ENCODE measurements around the gene SLC5A5.

Gene SLC5A5

DNA sequence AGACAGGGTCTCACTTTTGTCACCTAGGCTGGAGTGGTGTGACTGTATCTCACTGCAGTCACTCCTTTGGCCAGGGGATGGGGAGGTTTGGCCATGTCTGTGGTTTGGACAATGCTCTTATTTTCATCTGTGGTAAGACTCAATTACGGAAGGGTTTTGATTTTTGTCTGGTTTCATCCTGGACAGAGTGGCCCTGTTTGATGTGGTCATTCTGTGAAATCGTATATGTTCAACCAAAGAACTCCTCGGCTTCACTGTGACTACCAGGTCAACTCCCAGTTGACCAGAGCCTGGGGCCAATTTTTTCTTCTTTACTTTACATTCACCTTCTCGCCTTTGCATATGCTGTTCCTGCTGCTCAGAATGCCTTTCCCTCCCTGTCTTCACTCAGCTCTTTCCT lies 54.3 kb downstream of the SLC5A5 start:
- no peak for DNase-seq

DNA sequence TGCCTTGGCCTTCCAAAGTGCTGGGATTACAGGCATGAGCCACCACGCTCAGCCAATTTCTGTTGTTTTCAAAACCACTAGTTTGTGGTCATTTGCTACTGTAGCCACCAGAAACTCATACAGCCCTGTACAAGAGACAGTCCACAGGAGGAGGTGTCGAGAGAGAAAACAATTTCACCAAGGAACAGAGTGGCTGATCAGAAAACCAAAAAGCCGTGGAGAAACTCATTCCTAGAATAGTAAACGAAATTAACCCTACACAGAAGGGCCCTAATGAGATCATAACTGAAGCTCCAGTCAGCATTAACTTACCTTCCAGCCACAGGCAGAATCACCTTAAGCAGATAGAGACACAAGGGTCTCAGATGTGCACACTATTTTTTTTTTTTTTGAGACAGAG lies 57.3 kb downstream of the SLC5A5 start:
- no peak for DNase-seq

DNA sequence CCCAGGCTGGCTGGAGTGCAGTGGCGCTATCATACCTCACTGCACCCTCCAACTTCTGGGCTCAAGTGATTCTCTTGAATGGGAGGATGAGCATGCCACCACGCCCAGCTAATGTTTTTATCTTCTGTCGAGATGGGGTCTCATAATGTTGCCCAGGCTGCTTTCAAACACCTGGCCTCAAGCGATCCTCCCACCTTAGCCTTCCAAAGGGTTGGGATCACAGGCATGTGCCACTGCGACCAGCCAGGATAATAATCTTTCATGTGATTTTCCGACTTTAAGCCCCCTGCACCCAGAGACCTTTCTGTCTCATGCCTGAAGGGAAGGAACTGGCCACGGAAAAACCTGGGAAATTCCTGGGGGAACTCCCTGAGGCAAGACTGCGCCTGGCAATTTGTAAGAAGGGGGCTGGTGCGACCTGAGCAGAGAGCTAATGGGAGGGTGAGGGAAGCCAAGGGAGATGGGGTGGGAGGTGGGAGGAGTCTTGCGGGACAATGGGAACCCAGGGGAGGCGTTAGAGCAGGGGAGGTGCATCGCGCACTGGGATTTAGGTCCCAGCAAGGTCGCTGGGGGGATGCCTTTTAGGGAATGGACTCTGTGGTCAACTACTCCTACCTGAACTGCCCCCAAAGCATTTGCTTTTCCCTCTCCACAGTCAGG lies 59.9 kb downstream of the SLC5A5 start:
- peak; percentile 48 for DNase-seq

DNA sequence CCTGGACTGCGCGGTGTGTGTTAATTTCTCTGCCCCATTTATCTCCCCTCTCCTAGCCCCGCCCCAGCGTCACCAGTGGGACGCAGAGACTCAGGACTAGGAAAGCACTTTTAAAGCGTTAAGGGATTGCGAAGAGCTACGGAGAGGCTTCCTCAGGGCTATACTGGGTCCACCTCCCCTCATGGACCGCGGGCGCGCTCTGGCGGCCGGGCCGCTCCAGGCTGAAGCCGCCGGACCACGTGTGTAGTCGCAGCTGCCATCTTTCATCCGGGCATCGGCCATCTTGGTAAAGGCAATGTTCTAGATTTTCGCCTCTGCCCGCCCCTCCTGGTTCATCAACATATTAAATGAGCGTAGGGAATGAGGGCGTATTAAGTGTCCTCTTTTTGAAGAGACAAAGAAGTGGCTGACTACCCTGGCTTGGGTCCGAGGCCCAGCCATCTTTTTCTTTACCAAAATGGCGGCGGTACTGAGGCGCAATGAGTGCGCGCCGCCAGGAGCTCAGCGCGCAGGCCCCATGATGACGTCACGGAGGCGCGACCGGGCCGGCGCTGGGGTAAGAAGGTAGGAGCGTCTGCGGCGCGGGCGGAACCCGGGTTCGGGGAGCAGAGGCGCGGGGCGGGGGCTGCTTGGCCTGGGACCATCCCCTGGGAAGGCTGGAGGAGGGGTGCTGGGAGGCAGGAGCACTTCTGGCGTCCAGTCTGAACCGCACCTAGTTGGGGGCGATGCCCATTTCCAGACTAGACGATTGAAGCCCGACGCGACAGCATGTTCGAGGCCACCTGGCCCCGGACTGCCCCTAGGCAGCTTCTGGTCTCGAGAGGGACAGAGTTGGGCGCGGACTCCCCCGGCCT lies 61.0 kb downstream of the SLC5A5 start, which contains the start of gene CCDC124:
CCDC124 (plus strand) TSS at position 531 of the 854 bp plus-strand sequence. CDS start 3,406 bp downstream, outside the sequence.
- DNase-seq, result peak; percentile 94

DNA sequence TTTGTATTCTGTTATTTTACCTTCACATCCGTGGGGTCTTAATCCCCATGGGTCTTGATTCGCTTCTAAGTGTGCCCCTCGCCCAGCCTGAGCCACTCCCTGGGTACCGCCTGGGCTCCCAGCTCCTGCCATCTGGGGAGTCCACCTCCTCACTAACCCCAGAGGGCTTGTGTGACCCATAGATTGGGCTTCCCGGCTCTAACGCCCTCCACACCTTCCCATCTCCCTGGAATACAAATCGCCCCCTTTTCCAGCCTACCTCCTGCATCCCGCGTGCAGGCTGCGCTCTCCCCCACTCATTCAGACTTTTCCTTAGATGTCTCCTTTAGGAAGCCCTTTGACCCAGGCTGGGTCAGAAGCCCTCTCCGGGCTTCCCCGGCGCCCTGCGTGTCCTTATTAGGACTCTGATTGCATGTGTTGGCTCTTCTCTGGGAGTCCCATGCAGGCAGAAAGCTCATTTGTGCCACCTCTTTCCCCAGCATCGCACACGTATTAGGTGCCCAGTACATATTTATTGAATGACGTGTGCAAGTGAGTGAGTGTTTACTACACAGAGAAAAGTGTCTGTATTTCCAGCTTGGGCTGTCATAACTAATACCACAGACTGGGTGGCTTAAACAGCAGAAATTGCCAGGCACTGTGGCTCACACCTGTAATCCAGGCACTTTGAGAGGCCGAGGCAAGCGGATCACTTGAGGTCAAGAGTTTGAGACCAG lies 61.8 kb downstream of the SLC5A5 start:
- DNase-seq, result no peak

DNA sequence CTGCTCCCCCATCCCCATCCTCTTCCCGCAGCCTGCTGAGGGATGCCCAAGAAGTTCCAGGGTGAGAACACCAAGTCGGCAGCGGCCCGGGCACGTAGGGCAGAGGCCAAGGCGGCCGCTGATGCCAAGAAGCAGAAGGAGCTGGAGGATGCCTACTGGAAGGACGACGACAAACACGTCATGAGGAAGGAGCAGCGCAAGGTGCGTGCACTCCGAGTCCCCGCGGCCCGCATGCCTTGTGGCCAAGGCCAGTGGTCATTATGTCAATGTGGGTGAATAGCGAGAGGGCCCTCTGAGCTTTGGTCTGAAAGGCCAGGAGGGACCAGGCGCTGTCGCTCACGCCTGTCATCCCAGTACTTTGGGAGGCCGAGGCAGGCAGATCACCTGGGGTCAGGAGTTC lies 64.6 kb downstream of the SLC5A5 start:
- no peak for DNase-seq

DNA sequence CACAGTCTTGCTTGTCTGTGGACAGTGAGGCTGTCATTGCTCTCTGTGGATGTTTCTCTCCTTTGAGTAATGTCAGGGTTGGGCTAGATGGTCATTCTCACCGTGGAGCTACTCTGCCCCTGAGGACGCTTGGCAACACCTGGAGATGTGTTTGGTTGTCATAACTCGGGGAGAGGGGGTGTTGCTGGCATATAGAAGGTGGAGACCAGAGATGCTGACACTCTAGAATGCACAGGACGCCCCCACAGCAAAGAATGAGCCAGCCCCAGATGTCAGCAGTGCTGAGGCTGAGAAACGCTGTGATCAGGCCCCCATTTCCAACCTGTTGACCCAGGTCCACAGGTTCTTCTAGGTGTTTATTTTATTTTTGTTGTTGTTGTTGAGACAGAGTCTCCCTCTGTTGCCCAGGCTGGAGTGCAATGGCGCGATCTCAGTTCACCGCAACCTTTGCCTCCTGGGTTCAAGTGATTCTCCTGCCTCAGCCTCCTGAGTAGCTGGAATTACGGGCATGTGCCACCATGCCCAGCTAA lies 65.7 kb downstream of the SLC5A5 start:
- no peak for DNase-seq

DNA sequence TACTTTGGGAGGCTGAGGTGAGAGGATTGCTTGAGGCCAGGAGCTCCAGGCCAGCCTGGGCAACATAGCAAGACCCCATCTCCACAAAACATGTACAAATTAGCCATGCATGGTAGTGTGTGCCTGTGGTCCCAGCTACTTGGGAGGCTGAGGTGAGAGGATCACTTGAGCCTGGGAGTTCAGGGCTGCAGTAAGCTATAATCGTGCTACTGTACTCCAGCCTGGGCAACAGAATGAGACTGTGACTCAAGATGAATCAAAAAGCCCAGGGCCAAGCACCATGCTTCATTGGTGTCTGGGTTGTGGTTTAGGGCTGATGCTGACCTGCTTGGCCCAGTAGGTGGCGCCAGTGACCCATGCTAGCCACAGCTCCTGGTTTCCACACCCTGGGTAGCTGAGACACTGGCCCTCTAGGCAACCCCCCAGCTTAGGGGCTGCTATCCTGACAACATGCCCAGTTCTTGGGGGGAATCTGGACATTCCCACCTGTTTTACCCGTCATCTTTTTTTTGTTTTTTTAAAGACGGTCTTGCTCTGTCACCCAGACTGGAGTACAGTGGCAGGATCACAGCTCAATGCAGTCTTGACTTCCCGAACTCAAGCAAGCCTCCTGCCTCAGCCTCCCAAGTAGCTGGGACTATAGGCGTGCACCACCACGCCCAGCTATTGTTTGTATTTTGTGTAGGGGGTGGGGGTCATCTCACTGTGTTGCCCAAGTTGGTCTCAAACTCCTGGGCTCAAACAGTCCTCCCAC lies 66.5 kb downstream of the SLC5A5 start:
- peak; percentile 74 for DNase-seq

DNA sequence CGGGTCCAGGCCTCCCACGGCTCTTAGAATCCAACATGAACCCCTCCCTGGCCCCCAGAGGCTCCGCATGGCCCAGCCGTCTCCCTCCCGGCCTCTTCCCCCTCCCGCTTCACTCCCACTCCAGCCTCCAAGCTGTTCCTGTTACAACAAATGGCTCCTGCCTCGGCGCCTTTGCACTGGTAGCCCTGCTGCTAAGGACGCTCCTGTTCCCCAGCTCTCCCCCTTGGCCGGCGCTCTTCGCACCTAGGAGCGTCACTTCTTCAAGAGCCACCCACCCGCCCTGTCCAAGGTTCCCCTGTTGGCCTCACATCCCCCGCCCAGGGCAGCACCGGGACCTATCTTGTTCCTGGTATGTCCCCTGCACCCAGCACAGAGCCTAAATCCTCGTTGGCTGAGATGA lies 70.4 kb downstream of the SLC5A5 start:
- no peak for DNase-seq

DNA sequence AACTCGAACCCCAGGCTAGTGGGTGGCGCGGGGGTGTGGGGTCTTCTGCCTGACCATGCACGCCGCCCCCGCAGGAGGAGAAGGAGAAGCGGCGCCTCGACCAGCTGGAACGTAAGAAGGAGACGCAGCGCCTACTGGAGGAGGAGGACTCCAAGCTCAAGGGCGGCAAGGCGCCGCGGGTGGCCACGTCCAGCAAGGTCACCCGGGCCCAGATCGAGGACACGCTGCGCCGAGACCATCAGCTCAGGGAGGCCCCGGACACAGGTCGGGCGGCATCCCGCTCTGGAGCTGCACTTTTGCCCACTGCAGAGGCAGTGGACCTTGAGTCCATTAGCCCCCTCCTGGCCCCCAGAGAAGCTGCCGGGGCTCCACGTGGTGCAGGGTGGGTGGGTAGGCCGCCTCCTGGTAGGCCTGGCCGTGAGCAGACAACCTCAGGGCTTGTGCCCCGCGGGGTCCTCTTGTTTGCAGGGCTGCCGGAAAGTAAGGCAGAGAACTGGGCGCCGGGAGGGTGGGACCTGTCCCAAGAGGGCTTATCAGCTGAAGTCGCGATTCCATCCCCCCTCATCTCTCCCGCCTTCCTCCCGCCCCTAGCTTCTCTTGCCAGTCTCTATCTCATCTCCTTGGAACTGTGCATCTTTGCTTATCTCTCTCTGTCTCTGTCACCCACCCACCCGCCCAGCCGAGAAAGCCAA lies 71.0 kb downstream of the SLC5A5 start:
- DNase-seq, result no peak

DNA sequence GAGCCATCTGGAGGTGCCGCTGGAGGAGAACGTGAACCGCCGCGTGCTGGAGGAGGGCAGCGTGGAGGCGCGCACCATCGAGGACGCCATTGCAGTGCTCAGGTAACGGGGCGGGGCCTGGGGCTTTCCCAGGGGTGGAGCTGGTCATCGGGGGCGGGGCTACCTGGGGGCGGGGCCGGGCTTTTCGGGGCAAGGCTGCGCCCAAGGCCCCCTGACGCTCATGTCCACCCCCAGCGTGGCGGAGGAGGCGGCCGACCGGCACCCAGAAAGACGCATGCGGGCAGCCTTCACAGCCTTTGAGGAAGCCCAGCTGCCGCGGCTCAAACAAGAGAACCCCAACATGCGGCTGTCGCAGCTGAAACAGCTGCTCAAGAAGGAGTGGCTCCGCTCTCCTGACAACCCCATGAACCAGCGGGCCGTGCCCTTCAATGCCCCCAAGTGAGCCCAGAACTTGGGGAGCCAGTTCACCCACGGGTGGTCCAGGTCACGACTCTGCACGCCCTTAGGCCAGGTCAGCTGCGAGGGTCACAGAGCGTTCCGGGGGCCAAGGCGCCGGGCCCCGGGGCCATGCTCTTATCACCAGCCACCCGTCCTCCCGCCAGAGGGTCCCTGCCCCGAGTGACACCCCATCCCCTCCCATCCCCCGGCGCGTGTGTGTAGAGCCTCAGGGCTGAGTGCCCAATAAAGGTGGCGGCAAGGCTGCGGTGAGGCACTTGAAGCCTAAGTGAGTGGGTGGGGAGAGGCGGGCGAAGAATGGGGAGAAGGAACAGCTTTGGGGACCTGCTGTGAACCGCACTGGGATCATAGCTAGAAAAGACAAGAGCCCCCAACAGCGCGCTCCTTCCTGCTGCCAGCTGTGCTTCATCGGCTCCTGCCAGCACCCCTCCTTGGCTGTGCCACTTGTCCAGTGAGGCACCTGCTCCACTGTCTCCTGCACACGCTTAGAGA lies 71.8 kb downstream of the SLC5A5 start:
- no peak for DNase-seq

DNA sequence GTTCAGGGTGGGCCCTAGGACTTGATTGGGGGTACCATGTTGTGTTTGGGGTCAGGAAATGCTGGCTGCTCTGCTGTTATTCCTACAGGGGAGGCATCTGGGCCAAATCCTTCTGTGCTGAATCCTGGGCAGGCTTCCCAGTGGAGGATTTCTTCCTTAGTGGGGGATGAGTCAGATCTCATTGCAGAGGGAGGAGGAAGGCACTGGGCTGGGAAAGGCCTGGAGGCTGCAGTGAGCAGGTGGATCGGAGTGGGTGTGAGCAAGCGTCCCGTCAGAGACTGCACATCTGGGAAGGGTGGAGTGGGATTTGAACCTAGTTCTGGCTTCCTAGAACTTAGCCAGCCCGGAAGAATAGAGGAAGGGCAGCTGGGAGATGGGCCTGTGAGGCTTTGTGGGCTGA lies 72.6 kb downstream of the SLC5A5 start:
- DNase-seq, result no peak
